Measurements from ENCODE around the gene SNX24. TPM values are rescaled to one million over a fixed set of nuclear protein-coding genes. Genes with fewer than 3 reads are reported as not detected.
A peak's percentile ranks its signal among the peaks of the same experiment; 100 is the strongest.

The SNX24 gene
- total and polyA plus RNA-seq, 5 donors from 2014 or later, result 7.8 to 22.0 (median 11.1) TPM

- H3K36me3 Mint-ChIP-seq, result no peaks in the 10 kb centered on the region
- Histone ChIP-seq H3K27me3 (ENCODE audit: control insufficient read depth, insufficient read depth, low read length) (no peaks in the 10 kb centered on the region), H3K36me3 (ENCODE audit: control insufficient read depth, insufficient read depth, low read length) (no peaks in the 10 kb centered on the region), H3K4me3 (ENCODE audit: low read depth, low read length) (no peak overlapping the region), H3K9me3 (ENCODE audit: control insufficient read depth in 2 of 2, low read length in 2 of 2) (no peaks in the 10 kb centered on the region), H3K4me1 (ENCODE audit: control insufficient read depth, insufficient read depth, low read length, poor library complexity, severe bottlenecking) (no peaks in the 10 kb centered on the region), H3K27ac (ENCODE audit: insufficient read depth, low read length, poor library complexity, severe bottlenecking) (no peak overlapping the region)
- H3K27ac Mint-ChIP-seq, result no peak overlapping the region
- no peaks in the 10 kb centered on the region for H3K9me3 Mint-ChIP-seq
- DNase-seq, result no peak
- H3K27me3 Mint-ChIP-seq, result no peaks in the 10 kb centered on the region
- ATAC-seq (ENCODE audit: low read depth in 2 of 2), result no peak
- H3K4me1 Mint-ChIP-seq, result peaks cover 5 to 10% (median 6%) of the 10 kb centered on the region in 4 donors
- no peak overlapping the region for H3K4me3 Mint-ChIP-seq
Observed at GRCh38 chr5:122836947-122837346, 8.5 kb upstream of the SNX24 start.

- Mint-ChIP-seq H3K27me3 (no peaks in the 10 kb centered on the region), H3K4me3 (no peak overlapping the region), H3K36me3 (peaks cover 3% of the 10 kb centered on the region), H3K4me1 (peaks cover 7 to 29% (median 18%) of the 10 kb centered on the region in 4 donors), H3K9me3 (no peaks in the 10 kb centered on the region), H3K27ac (peak overlapping the region in 1 of 3 donors; percentile 16)
- Histone ChIP-seq H3K4me3 (ENCODE audit: low read depth, low read length) (no peak overlapping the region), H3K36me3 (ENCODE audit: control insufficient read depth, insufficient read depth, low read length) (no peaks in the 10 kb centered on the region), H3K27me3 (ENCODE audit: control insufficient read depth, insufficient read depth, low read length) (no peaks in the 10 kb centered on the region), H3K9me3 (ENCODE audit: control insufficient read depth in 2 of 2, low read length in 2 of 2) (no peaks in the 10 kb centered on the region), H3K4me1 (ENCODE audit: control insufficient read depth, insufficient read depth, low read length, poor library complexity, severe bottlenecking) (peaks cover 11% of the 10 kb centered on the region), H3K27ac (ENCODE audit: insufficient read depth, low read length, poor library complexity, severe bottlenecking) (no peak overlapping the region)
- no peak for ATAC-seq (ENCODE audit: low read depth in 2 of 2)
- DNase-seq, result no peak
Observed at GRCh38 chr5:122839731-122840130, 5.7 kb upstream of the SNX24 start.

- Histone ChIP-seq H3K9me3 (ENCODE audit: control insufficient read depth in 2 of 2, low read length in 2 of 2) (no peaks in the 10 kb centered on the region), H3K27ac (ENCODE audit: insufficient read depth, low read length, poor library complexity, severe bottlenecking) (no peak overlapping the region), H3K27me3 (ENCODE audit: control insufficient read depth, insufficient read depth, low read length) (no peaks in the 10 kb centered on the region), H3K36me3 (ENCODE audit: control insufficient read depth, insufficient read depth, low read length) (no peaks in the 10 kb centered on the region), H3K4me3 (ENCODE audit: low read depth, low read length) (no peak overlapping the region), H3K4me1 (ENCODE audit: control insufficient read depth, insufficient read depth, low read length, poor library complexity, severe bottlenecking) (peaks cover 21% of the 10 kb centered on the region)
- Mint-ChIP-seq H3K27ac (no peak overlapping the region), H3K27me3 (no peaks in the 10 kb centered on the region), H3K36me3 (peaks cover 3% of the 10 kb centered on the region), H3K4me1 (peaks cover 18 to 43% (median 31%) of the 10 kb centered on the region in 4 donors), H3K4me3 (peak overlapping the region in 2 of 4 donors; percentile 23 to 51), H3K9me3 (no peaks in the 10 kb centered on the region)
- no peak for DNase-seq
- ATAC-seq (ENCODE audit: low read depth in 2 of 2), result no peak
Observed at GRCh38 chr5:122842016-122842580, 3.3 kb upstream of the SNX24 start.

- Mint-ChIP-seq H3K9me3 (no peaks in the 10 kb centered on the region), H3K36me3 (peaks cover 3% of the 10 kb centered on the region), H3K4me3 (peak overlapping the region; percentile 89 to 95 (median 93)), H3K27ac (peak overlapping the region; percentile 90 to 94 (median 92)), H3K27me3 (no peaks in the 10 kb centered on the region), H3K4me1 (peaks cover 25 to 50% (median 38%) of the 10 kb centered on the region in 4 donors)
- no peaks in the 10 kb centered on the region for H3K9me3 ChIP-seq (ENCODE audit: control insufficient read depth in 2 of 2, low read length in 2 of 2)
- H3K27ac ChIP-seq (ENCODE audit: insufficient read depth, low read length, poor library complexity, severe bottlenecking), result peak overlapping the region; percentile 80
- DNase-seq (peak in 1 of 3 donors; percentile 44), ATAC-seq (ENCODE audit: low read depth in 2 of 2) (no peak)
- peak overlapping the region; percentile 97 for H3K4me3 ChIP-seq (ENCODE audit: low read depth, low read length)
- no peaks in the 10 kb centered on the region for H3K27me3 ChIP-seq (ENCODE audit: control insufficient read depth, insufficient read depth, low read length)
- H3K36me3 ChIP-seq (ENCODE audit: control insufficient read depth, insufficient read depth, low read length), result no peaks in the 10 kb centered on the region
- peaks cover 24% of the 10 kb centered on the region for H3K4me1 ChIP-seq (ENCODE audit: control insufficient read depth, insufficient read depth, low read length, poor library complexity, severe bottlenecking)
Observed at GRCh38 chr5:122844136-122844909, 1.1 kb upstream of the SNX24 start.

- Mint-ChIP-seq H3K36me3 (peaks cover 3% of the 10 kb centered on the region), H3K9me3 (no peaks in the 10 kb centered on the region)
Observed at GRCh38 chr5:122844910-122845228, 544 bp upstream of the SNX24 start.

GRCh38 chr5:122846051-122846550, 688 bp downstream of the SNX24 start:
- peaks cover 3% of the 10 kb centered on the region for H3K36me3 Mint-ChIP-seq
- H3K27me3 Mint-ChIP-seq, result no peaks in the 10 kb centered on the region
- peaks cover 29% of the 10 kb centered on the region for H3K4me1 ChIP-seq (ENCODE audit: control insufficient read depth, insufficient read depth, low read length, poor library complexity, severe bottlenecking)
- ATAC-seq (ENCODE audit: low read depth in 2 of 2) (no peak), DNase-seq (no peak)
- H3K27ac ChIP-seq (ENCODE audit: insufficient read depth, low read length, poor library complexity, severe bottlenecking), result peak overlapping the region; percentile 80
- no peaks in the 10 kb centered on the region for H3K36me3 ChIP-seq (ENCODE audit: control insufficient read depth, insufficient read depth, low read length)
- peak overlapping the region; percentile 70 to 88 (median 84) for H3K27ac Mint-ChIP-seq
- peaks cover 30 to 57% (median 41%) of the 10 kb centered on the region in 4 donors for H3K4me1 Mint-ChIP-seq
- peak overlapping the region; percentile 70 for H3K4me3 ChIP-seq (ENCODE audit: low read depth, low read length)
- H3K9me3 Mint-ChIP-seq, result no peaks in the 10 kb centered on the region
- H3K9me3 ChIP-seq (ENCODE audit: control insufficient read depth in 2 of 2, low read length in 2 of 2), result no peaks in the 10 kb centered on the region
- no peaks in the 10 kb centered on the region for H3K27me3 ChIP-seq (ENCODE audit: control insufficient read depth, insufficient read depth, low read length)
- peak overlapping the region; percentile 87 to 98 (median 90) for H3K4me3 Mint-ChIP-seq

More at GRCh38 chr5:122844910-122845228, 544 bp upstream of the SNX24 start:
- no peak for DNase-seq
- Histone ChIP-seq H3K27ac (ENCODE audit: insufficient read depth, low read length, poor library complexity, severe bottlenecking) (peak overlapping the region; percentile 80), H3K27me3 (ENCODE audit: control insufficient read depth, insufficient read depth, low read length) (no peaks in the 10 kb centered on the region), H3K4me1 (ENCODE audit: control insufficient read depth, insufficient read depth, low read length, poor library complexity, severe bottlenecking) (peaks cover 29% of the 10 kb centered on the region), H3K36me3 (ENCODE audit: control insufficient read depth, insufficient read depth, low read length) (no peaks in the 10 kb centered on the region), H3K4me3 (ENCODE audit: low read depth, low read length) (peak overlapping the region; percentile 97), H3K9me3 (ENCODE audit: control insufficient read depth in 2 of 2, low read length in 2 of 2) (no peaks in the 10 kb centered on the region)
- H3K27ac Mint-ChIP-seq, result peak overlapping the region; percentile 90 to 94 (median 92)
- ATAC-seq (ENCODE audit: low read depth in 2 of 2), result peak in 1 of 2 donors; percentile 6
- H3K4me3 Mint-ChIP-seq, result peak overlapping the region; percentile 89 to 95 (median 93)
- no peaks in the 10 kb centered on the region for H3K27me3 Mint-ChIP-seq
- H3K4me1 Mint-ChIP-seq, result peaks cover 29 to 56% (median 41%) of the 10 kb centered on the region in 4 donors

GRCh38 chr5:122847687-122848081, 2.3 kb downstream of the SNX24 start:
- Mint-ChIP-seq H3K27me3 (no peaks in the 10 kb centered on the region), H3K4me1 (peaks cover 30 to 51% (median 40%) of the 10 kb centered on the region in 4 donors), H3K9me3 (no peaks in the 10 kb centered on the region), H3K27ac (no peak overlapping the region), H3K4me3 (peak overlapping the region in 3 of 4 donors; percentile 17 to 94 (median 33)), H3K36me3 (no peaks in the 10 kb centered on the region)
- no peak for DNase-seq
- H3K36me3 ChIP-seq (ENCODE audit: control insufficient read depth, insufficient read depth, low read length), result no peaks in the 10 kb centered on the region
- H3K4me1 ChIP-seq (ENCODE audit: control insufficient read depth, insufficient read depth, low read length, poor library complexity, severe bottlenecking), result peaks cover 29% of the 10 kb centered on the region
- H3K9me3 ChIP-seq (ENCODE audit: control insufficient read depth in 2 of 2, low read length in 2 of 2), result no peaks in the 10 kb centered on the region
- H3K4me3 ChIP-seq (ENCODE audit: low read depth, low read length), result no peak overlapping the region
- H3K27ac ChIP-seq (ENCODE audit: insufficient read depth, low read length, poor library complexity, severe bottlenecking), result no peak overlapping the region
- ATAC-seq (ENCODE audit: low read depth in 2 of 2), result no peak
- H3K27me3 ChIP-seq (ENCODE audit: control insufficient read depth, insufficient read depth, low read length), result no peaks in the 10 kb centered on the region
